ENCODE data around the gene ZFC3H1.

- no peak for TF ChIP-seq ESRRG (CRISPR knock-in tag; IDR thresholded peaks at IDR 0.05)
- TF ChIP-seq CREB5 (CRISPR knock-in tag; IDR thresholded peaks at IDR 0.05; ENCODE audit: low read depth) = no peak
- no peak for TF ChIP-seq CSRNP3 (CRISPR knock-in tag; IDR thresholded peaks at IDR 0.05)
- TF ChIP-seq ZC3H10 (CRISPR knock-in tag; IDR thresholded peaks at IDR 0.05) = no peak
- no peak for TF ChIP-seq ISL1 (CRISPR knock-in tag; IDR thresholded peaks at IDR 0.05)
- TF ChIP-seq ZNF8 (CRISPR knock-in tag; IDR thresholded peaks at IDR 0.05) = no peak
- no peak for TF ChIP-seq PATZ1 (CRISPR knock-in tag; IDR thresholded peaks at IDR 0.05; ENCODE audit: borderline replicate concordance)
- no peak for TF ChIP-seq ARNTL (CRISPR knock-in tag; IDR thresholded peaks at IDR 0.05; ENCODE audit: borderline replicate concordance, low read depth)
- no peak for TF ChIP-seq RARB (CRISPR knock-in tag; IDR thresholded peaks at IDR 0.05)
- TF ChIP-seq PPARA (CRISPR knock-in tag; IDR thresholded peaks at IDR 0.05; ENCODE audit: borderline replicate concordance) = no peak
- TF ChIP-seq TOX (CRISPR knock-in tag; IDR thresholded peaks at IDR 0.05; ENCODE audit: borderline replicate concordance) = no peak
- no peak for TF ChIP-seq ZFP3 (CRISPR knock-in tag; IDR thresholded peaks at IDR 0.05)
- TF ChIP-seq BACH2 (CRISPR knock-in tag; IDR thresholded peaks at IDR 0.05; ENCODE audit: borderline replicate concordance) = no peak
- TF ChIP-seq CSDC2 (CRISPR knock-in tag; IDR thresholded peaks at IDR 0.05) = no peak
Observed at GRCh38 chr12:71671311-71671710, 7.7 kb upstream of the ZFC3H1 start.

Data from SK-N-SH treated with all-trans-retinoic acid at 6 μM for 48 hours (cell line).